Measurements from ENCODE around the gene DTL.

The DTL gene

GRCh38 chr1:212118167-212118871 lies 82.8 kb downstream of the DTL start:
- no peak for TF ChIP-seq CTCF (IDR thresholded peaks at IDR 0.05; ENCODE audit: insufficient read depth, low read length, poor library complexity, severe bottlenecking)
- H3K4me3 ChIP-seq (replicated peaks; ENCODE audit: low read depth, low read length): no peak overlapping the region
- no peaks in the 10 kb centered on the region for H3K27me3 ChIP-seq (replicated peaks; ENCODE audit: control insufficient read depth, insufficient read depth, low read length)
- DNase-seq (ENCODE audit: extremely low read depth, insufficient read length): no peak
- no peaks in the 10 kb centered on the region for H3K36me3 ChIP-seq (ENCODE audit: control insufficient read depth, insufficient read depth, low read length)

GRCh38 chr1:212118872-212119260 lies 83.3 kb downstream of the DTL start:
- Histone ChIP-seq H3K27me3 (replicated peaks; ENCODE audit: control insufficient read depth, insufficient read depth, low read length) (no peaks in the 10 kb centered on the region), H3K4me3 (replicated peaks; ENCODE audit: low read depth, low read length) (no peak overlapping the region), H3K36me3 (ENCODE audit: control insufficient read depth, insufficient read depth, low read length) (no peaks in the 10 kb centered on the region)
- DNase-seq (ENCODE audit: extremely low read depth, insufficient read length): no peak
- TF ChIP-seq CTCF (IDR thresholded peaks at IDR 0.05; ENCODE audit: insufficient read depth, low read length, poor library complexity, severe bottlenecking): no peak

DNA sequence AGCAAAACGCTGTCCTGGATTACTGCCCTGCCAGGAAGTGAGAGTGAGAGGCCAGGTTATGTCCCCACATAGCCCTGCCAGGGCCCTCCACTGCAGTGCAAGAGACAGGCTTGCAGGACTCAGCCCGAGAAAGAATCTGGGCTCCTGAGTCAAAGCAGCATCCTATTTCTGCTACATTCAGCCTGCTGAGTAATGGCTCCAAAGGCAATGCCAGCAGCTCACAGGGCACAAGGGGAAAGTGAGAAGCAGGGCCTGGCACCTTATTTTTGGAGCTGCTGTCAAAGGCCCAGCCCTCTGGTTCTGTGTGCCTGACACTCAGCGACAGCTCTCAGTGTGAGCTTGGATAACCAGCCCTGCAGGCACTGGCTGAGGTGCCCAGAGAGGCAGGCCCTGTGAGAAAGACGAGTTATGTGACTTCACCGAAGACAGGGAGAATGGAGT lies 83.9 kb downstream of the DTL start:
- Histone ChIP-seq H3K27me3 (replicated peaks; ENCODE audit: control insufficient read depth, insufficient read depth, low read length) (no peaks in the 10 kb centered on the region), H3K4me3 (replicated peaks; ENCODE audit: low read depth, low read length) (no peak overlapping the region), H3K36me3 (ENCODE audit: control insufficient read depth, insufficient read depth, low read length) (no peaks in the 10 kb centered on the region)
- no peak for DNase-seq (ENCODE audit: extremely low read depth, insufficient read length)
- no peak for TF ChIP-seq CTCF (IDR thresholded peaks at IDR 0.05; ENCODE audit: insufficient read depth, low read length, poor library complexity, severe bottlenecking)

DNA sequence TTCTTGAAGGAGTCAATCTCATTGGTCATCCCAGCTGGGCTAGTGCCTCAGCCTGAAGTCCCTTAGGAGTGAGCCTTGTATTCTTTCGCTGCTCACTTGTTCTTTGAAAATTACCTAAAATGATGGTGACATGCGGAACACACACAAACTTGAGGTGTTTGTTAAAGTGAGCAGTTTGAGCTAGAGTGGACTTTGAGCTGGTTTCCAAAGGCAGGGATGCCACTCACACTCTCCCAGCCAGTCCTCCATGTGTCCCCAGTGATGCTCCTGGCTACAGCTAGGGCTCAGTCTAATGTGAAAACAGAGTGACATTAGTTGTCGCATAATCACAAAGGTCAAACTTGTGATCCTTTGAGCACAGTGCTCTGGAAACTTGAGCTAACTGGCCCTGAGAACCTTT lies 84.3 kb downstream of the DTL start:
- no peak for TF ChIP-seq CTCF (IDR thresholded peaks at IDR 0.05; ENCODE audit: insufficient read depth, low read length, poor library complexity, severe bottlenecking)
- DNase-seq (ENCODE audit: extremely low read depth, insufficient read length): no peak
- no peak overlapping the region for H3K4me3 ChIP-seq (replicated peaks; ENCODE audit: low read depth, low read length)

DNA sequence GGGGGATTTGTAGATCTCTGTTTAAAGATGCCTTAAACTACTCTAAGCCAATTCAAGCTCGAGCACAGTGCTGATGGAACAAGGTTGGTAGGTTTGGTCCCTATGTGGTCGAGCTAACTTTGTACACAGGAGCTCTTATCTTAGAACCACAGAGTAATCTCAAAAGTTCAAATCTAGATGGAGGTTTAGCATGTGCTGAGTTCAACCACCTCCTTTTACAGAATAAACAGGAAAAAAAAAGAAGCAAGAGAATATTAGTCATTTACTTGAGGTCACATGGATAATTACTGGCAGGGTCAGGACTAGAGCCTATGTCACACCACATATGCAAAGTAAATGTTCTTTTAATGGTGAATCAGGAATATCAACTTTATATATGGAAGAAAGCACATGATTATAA lies 86.2 kb downstream of the DTL start:
- Histone ChIP-seq H3K4me3 (replicated peaks; ENCODE audit: low read depth, low read length) (no peak overlapping the region), H3K27me3 (replicated peaks; ENCODE audit: control insufficient read depth, insufficient read depth, low read length) (no peaks in the 10 kb centered on the region), H3K36me3 (ENCODE audit: control insufficient read depth, insufficient read depth, low read length) (no peaks in the 10 kb centered on the region)
- no peak for TF ChIP-seq CTCF (IDR thresholded peaks at IDR 0.05; ENCODE audit: insufficient read depth, low read length, poor library complexity, severe bottlenecking)
- DNase-seq (ENCODE audit: extremely low read depth, insufficient read length): no peak

More for the DNA sequence above, 84.3 kb downstream of the DTL start:
- no peaks in the 10 kb centered on the region for H3K36me3 ChIP-seq (ENCODE audit: control insufficient read depth, insufficient read depth, low read length)
- no peaks in the 10 kb centered on the region for H3K27me3 ChIP-seq (replicated peaks; ENCODE audit: control insufficient read depth, insufficient read depth, low read length)

All from GM06990 (cell line).